GM12878 (cell line): ENCODE measurements around the gene CAPN8. TPM values are rescaled to one million over a fixed set of nuclear protein-coding genes. Genes with fewer than 3 reads are reported as not detected.

Source experiments
- CBFB ChIP-seq: IDR thresholded peaks from 2 replicates; pipeline ENCODE4 v1.6.1; 2016; ENCODE audit warnings: antibody characterized with exemption, low read depth
- CEBPB ChIP-seq, 2 experiments: fragments of 150-350 bp in 1 of 2; IDR thresholded peaks; 2 replicates each; pipeline ENCODE4 v1.6.1; 2012 to 2014; ENCODE audit warnings: low read depth in 2 of 2, low read length in 2 of 2, borderline replicate concordance in 1 of 2, inconsistent platforms in 1 of 2
- EGR1 ChIP-seq, 2 experiments: IDR thresholded peaks; 1 replicate in 1 of 2; 2 replicates in 1 of 2; pipeline ENCODE4 v1.6.1; 2011 to 2012; ENCODE audit warnings: low read depth in 2 of 2, low read length in 2 of 2, borderline replicate concordance in 1 of 2, mild to moderate bottlenecking in 1 of 2, moderate library complexity in 1 of 2
- ETV6 ChIP-seq, 2 experiments: fragments of 450-650 bp in 1 of 2; IDR thresholded peaks in 1 of 2; conservative IDR thresholded peaks in 1 of 2; 2 replicates each; pipeline ENCODE4 v1.6.1; 2014; ENCODE audit warnings: antibody characterized with exemption in 1 of 2, borderline replicate concordance in 1 of 2, low read depth in 1 of 2, mild to moderate bottlenecking in 1 of 2, moderate library complexity in 1 of 2
- FOS ChIP-seq: IDR thresholded peaks from 3 replicates; pipeline ENCODE4 v1.6.1; 2011; ENCODE audit warnings: borderline replicate concordance; ENCODE audit not compliant: insufficient read length; ENCODE audit errors: extremely low read depth
- IKZF2 ChIP-seq, 2 experiments: fragments of 450-650 bp; IDR thresholded peaks; 2 replicates each; pipeline ENCODE4 v1.6.1; 2017; ENCODE audit warnings: mild to moderate bottlenecking in 2 of 2, moderate library complexity in 2 of 2
- IRF4 ChIP-seq: IDR thresholded peaks from 2 replicates; pipeline ENCODE4 v1.6.1; 2011; ENCODE audit warnings: low read depth, low read length
- KAT2A ChIP-seq: conservative IDR thresholded peaks from 2 replicates; pipeline ENCODE4 v1.6.1; 2011; ENCODE audit warnings: low read depth, low read length; ENCODE audit not compliant: control insufficient read depth
- MEF2A ChIP-seq: IDR thresholded peaks from 2 replicates; pipeline ENCODE4 v1.6.1; 2011; ENCODE audit warnings: low read depth, mild to moderate bottlenecking, low read length, moderate library complexity; ENCODE audit not compliant: insufficient read depth
- MYB ChIP-seq: fragments of 150-350 bp; IDR thresholded peaks from 2 replicates; pipeline ENCODE4 v1.6.1; 2014; ENCODE audit warnings: mild to moderate bottlenecking, low read depth, low read length, borderline replicate concordance
- NFIC ChIP-seq: IDR thresholded peaks from 2 replicates; pipeline ENCODE4 v1.6.1; 2012; ENCODE audit warnings: low read depth, mild to moderate bottlenecking, inconsistent platforms, low read length, moderate library complexity
- NFXL1 ChIP-seq: fragments of 450-650 bp; IDR thresholded peaks from 2 replicates; pipeline ENCODE4 v1.6.1; 2017; ENCODE audit warnings: antibody characterized with exemption, mild to moderate bottlenecking, borderline replicate concordance
- NFYA ChIP-seq: IDR thresholded peaks from 2 replicates; pipeline ENCODE4 v1.6.1; 2011; ENCODE audit warnings: low read depth, mild to moderate bottlenecking, low read length, improper control_type of control experiment, borderline replicate concordance
- PML ChIP-seq: IDR thresholded peaks from 2 replicates; pipeline ENCODE4 v1.6.1; 2012; ENCODE audit warnings: low read length, inconsistent platforms
- POLR2AphosphoS5 ChIP-seq: IDR thresholded peaks from 2 replicates; pipeline ENCODE4 v1.6.1; 2011; ENCODE audit warnings: mild to moderate bottlenecking, low read length, inconsistent platforms
- RAD21 ChIP-seq: IDR thresholded peaks from 2 replicates; pipeline ENCODE4 v1.6.1; 2011; ENCODE audit warnings: mild to moderate bottlenecking, low read depth, low read length, moderate library complexity; ENCODE audit not compliant: insufficient read depth
- SMARCA5 ChIP-seq: fragments of 450-650 bp; IDR thresholded peaks from 2 replicates; pipeline ENCODE4 v1.6.1; 2017; ENCODE audit warnings: mild to moderate bottlenecking
- SMC3 ChIP-seq: IDR thresholded peaks from 2 replicates; pipeline ENCODE4 v1.6.1; 2011; ENCODE audit warnings: low read length, improper control_type of control experiment, borderline replicate concordance
- SP1 ChIP-seq: IDR thresholded peaks from one replicate; pipeline ENCODE4 v1.6.1; 2011; ENCODE audit warnings: low read depth, low read length
- TCF3 ChIP-seq: IDR thresholded peaks from 2 replicates; pipeline ENCODE4 v1.6.1; 2012; ENCODE audit warnings: low read depth, mild to moderate bottlenecking, low read length, borderline replicate concordance; ENCODE audit not compliant: insufficient read depth
- ZBED1 ChIP-seq: IDR thresholded peaks from 2 replicates; pipeline ENCODE4 v1.6.1; 2016; ENCODE audit warnings: borderline replicate concordance
- polyA plus RNA-seq, 11 experiments: library from polyadenylated mRNA; depleted of rRNA in 4 of 11; unstranded in 6 of 11; stranded (reverse) in 5 of 11; fragments of >200 nt; fragmentation: Nextera tagmentation in 4 of 11; fragmentation: Illumina TruSeq in 1 of 11; extraction: Ambion mirVana in 4 of 11; extraction: Trizol in 1 of 11; gene quantifications; 1 replicate in 1 of 11; 2 replicates in 10 of 11; pipeline versions ENCODE4 v1.2.1 to v1.2.3, GENCODE V29; 2011 to 2016; ENCODE audit warnings: inconsistent platforms in 2 of 11, missing spikeins in 2 of 11, low read depth in 1 of 11
- total RNA-seq, 4 experiments: library from RNA; depleted of rRNA in 3 of 4; stranded (reverse); fragments of >200 nt in 3 of 4; fragmentation: Illumina TruSeq in 1 of 4; extraction: Trizol in 1 of 4; gene quantifications; 2 replicates each; pipeline versions ENCODE4 v1.2.1 to v1.2.3, GENCODE V29; 2013 to 2021
- TF ChIP-seq, protein P1 (sequence below): fragments of 150-350 bp; IDR thresholded peaks from 2 replicates; pipeline ENCODE4 v1.6.1; 2014; ENCODE audit warnings: mild to moderate bottlenecking, low read depth, low read length
- TF ChIP-seq, protein P2 (sequence below): IDR thresholded peaks from 2 replicates; pipeline ENCODE4 v1.6.1; 2011; ENCODE audit warnings: mild to moderate bottlenecking, low read depth, low read length, moderate library complexity; ENCODE audit not compliant: insufficient replicate concordance
- TF ChIP-seq, protein P3 (sequence below): fragments of 450-650 bp; IDR thresholded peaks from 2 replicates; pipeline ENCODE4 v1.6.1; 2017; ENCODE audit warnings: mild to moderate bottlenecking
- TF ChIP-seq, protein P4 (sequence below): IDR thresholded peaks from 2 replicates; pipeline ENCODE4 v1.6.1; 2012; ENCODE audit warnings: low read length, inconsistent platforms

CAPN8 gene
- total and polyA plus RNA-seq, 10 of the 15 experiments (the other 5 are each of a cell fraction or from before 2014, with no cell fraction given): 6.4 to 30.7 (median 12.3) TPM

DNA sequence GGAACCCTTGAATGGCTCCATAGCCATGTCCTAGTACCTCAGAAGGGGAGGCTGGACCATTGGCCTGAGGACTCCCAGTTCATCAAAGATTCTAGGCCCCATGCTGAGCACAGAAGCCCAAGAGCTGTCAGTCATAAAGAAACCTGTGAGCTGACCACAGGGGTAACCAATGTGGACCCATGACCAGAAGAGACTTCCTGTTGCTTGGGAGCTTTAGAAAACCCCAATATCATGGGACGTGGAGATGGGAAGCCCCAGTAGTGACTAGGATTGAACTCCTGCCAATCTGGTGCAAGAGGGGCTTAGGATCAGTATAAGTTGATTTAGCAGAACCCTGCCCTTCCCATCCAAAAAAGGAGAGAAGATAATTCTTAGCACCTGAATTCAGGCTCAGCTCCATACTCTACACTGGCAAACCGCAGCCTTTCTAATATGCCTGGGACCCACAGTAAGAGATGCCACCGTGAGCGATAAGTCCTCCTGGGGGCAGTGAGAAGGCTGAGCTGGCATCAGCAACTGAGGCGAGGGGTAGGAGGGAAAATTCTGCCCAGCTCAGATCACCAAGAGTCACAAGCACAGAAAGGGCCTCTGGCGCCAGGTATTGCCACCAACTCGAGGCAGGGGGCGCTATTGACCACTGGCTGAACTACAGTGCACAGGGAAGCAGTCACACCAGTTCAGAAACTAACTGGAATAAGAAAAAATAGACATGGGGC is 108.9 kb downstream of the CAPN8 start (continued):
- TF ChIP-seq NFIC (peak; percentile 92), NFXL1 (no peak), RAD21 (peak; percentile 78), IKZF2 (IDR thresholded peaks at IDR 0.05) (peak; percentile 90 to 93), NFYA (no peak), IRF4 (peak; percentile 60; the same call in 1 of the 2 replicates), SMARCA5 (peak; percentile 81; the same call in 1 of the 2 replicates), TCF3 (no peak), CEBPB (IDR thresholded peaks at IDR 0.05; ENCODE audit: borderline replicate concordance in 1 of 2, low read depth in 2 of 2, low read length in 2 of 2) (no peak), POLR2AphosphoS5 (no peak), ETV6 (conservative IDR thresholded peaks at IDR 0.05 in 1 of 2, IDR thresholded peaks at IDR 0.05 in 1 of 2; ENCODE audit: borderline replicate concordance in 1 of 2, low read depth in 1 of 2) (peak in 1 of 2 experiments; percentile 26; a peak in 1 of 4 replicates), MYB (no peak), SMC3 (peak; percentile 56), MEF2A (no peak), ZBED1 (no peak), FOS (no peak), KAT2A (no peak), SP1 (no peak), EGR1 (IDR thresholded peaks at IDR 0.05; ENCODE audit: borderline replicate concordance in 1 of 2, low read depth in 2 of 2, low read length in 2 of 2) (no peak), PML (no peak), CBFB (peak; percentile 86)
- TF ChIP-seq, protein P1, sequence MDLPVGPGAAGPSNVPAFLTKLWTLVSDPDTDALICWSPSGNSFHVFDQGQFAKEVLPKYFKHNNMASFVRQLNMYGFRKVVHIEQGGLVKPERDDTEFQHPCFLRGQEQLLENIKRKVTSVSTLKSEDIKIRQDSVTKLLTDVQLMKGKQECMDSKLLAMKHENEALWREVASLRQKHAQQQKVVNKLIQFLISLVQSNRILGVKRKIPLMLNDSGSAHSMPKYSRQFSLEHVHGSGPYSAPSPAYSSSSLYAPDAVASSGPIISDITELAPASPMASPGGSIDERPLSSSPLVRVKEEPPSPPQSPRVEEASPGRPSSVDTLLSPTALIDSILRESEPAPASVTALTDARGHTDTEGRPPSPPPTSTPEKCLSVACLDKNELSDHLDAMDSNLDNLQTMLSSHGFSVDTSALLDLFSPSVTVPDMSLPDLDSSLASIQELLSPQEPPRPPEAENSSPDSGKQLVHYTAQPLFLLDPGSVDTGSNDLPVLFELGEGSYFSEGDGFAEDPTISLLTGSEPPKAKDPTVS: no peak
- TF ChIP-seq, protein P2, sequence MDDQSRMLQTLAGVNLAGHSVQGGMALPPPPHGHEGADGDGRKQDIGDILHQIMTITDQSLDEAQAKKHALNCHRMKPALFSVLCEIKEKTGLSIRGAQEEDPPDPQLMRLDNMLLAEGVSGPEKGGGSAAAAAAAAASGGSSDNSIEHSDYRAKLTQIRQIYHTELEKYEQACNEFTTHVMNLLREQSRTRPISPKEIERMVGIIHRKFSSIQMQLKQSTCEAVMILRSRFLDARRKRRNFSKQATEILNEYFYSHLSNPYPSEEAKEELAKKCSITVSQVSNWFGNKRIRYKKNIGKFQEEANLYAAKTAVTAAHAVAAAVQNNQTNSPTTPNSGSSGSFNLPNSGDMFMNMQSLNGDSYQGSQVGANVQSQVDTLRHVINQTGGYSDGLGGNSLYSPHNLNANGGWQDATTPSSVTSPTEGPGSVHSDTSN: peak; percentile 65
- TF ChIP-seq, protein P3, sequence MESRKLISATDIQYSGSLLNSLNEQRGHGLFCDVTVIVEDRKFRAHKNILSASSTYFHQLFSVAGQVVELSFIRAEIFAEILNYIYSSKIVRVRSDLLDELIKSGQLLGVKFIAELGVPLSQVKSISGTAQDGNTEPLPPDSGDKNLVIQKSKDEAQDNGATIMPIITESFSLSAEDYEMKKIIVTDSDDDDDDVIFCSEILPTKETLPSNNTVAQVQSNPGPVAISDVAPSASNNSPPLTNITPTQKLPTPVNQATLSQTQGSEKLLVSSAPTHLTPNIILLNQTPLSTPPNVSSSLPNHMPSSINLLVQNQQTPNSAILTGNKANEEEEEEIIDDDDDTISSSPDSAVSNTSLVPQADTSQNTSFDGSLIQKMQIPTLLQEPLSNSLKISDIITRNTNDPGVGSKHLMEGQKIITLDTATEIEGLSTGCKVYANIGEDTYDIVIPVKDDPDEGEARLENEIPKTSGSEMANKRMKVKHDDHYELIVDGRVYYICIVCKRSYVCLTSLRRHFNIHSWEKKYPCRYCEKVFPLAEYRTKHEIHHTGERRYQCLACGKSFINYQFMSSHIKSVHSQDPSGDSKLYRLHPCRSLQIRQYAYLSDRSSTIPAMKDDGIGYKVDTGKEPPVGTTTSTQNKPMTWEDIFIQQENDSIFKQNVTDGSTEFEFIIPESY: no peak
- TF ChIP-seq, protein P4, sequence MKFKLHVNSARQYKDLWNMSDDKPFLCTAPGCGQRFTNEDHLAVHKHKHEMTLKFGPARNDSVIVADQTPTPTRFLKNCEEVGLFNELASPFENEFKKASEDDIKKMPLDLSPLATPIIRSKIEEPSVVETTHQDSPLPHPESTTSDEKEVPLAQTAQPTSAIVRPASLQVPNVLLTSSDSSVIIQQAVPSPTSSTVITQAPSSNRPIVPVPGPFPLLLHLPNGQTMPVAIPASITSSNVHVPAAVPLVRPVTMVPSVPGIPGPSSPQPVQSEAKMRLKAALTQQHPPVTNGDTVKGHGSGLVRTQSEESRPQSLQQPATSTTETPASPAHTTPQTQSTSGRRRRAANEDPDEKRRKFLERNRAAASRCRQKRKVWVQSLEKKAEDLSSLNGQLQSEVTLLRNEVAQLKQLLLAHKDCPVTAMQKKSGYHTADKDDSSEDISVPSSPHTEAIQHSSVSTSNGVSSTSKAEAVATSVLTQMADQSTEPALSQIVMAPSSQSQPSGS: peak; percentile 69
